Erythroblast (primary cell): ENCODE results near the gene SLIT1.

ENCODE experiments used
- GATA1 ChIP-seq: IDR thresholded peaks from 2 replicates; pipeline ENCODE4 v1.6.1; 2011; ENCODE audit warnings: low read depth, mild to moderate bottlenecking, control low read depth, low read length, moderate library complexity
- POLR2A ChIP-seq: IDR thresholded peaks from 2 replicates; pipeline ENCODE4 v1.6.1; 2011; ENCODE audit warnings: mild to moderate bottlenecking, low read length

DNA sequence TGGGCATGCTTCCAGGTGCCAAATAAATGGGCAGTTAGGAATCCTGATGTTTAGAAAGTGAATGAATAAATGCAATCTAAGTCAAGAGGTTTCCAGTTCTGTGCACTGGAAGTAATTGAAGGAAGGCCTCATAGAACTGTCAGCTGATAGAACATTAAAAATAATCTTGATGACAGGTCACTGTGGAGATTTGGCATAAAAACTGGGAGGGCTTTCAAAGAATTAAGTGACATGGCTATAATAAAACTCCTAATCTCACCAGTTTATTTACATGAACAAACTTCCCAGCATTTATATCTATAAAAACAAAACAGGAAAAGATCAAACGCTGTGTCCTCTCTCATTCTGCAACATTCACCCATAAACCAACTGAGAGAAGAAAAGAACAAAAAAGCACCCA lies 170.5 kb downstream of the SLIT1 start:
- TF ChIP-seq POLR2A = no peak
- TF ChIP-seq GATA1 = no peak
